ENCODE measurements around the gene OR5K4. TPM values are rescaled to one million over a fixed set of nuclear protein-coding genes. Genes with fewer than 3 reads are reported as not detected.

The OR5K4 gene
- total and polyA plus RNA-seq, 2 donors (not counting 1 experiment from before 2014, with no cell fraction given): not detected

DNA sequence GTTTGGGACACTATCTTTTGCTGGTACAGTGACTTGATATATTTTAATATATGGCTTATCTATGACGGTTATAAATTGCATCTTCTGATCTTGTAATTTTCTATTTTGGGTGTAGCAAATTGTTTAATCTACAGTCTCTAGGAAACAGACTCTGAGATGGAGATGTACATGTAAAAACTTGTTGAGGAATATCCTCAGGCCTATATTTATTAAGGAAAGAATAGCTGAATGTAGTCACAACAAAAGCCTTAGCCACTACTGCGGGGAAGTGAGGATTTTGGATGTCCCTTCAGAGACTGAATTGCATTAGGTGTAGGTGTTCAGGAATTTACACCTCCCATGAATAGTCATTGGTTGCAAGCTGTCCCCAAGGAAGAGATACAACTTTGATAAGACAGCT, 23.0 kb downstream of the OR5K4 start:
- H3K27me3 ChIP-seq (replicated peaks in 1 of 4; ENCODE audit: control extremely low read depth in 1 of 4, control insufficient read depth in 3 of 4, insufficient read depth in 4 of 4, low read length in 3 of 4): no peaks in the 10 kb centered on the region
- no CpG with 5 or more reads among the region's 2 CpGs for WGBS (ENCODE audit: insufficient coverage)
- no peak overlapping the region for H2AFZ ChIP-seq (ENCODE audit: insufficient read depth, low read depth, low read length, poor library complexity, severe bottlenecking)
- H3K27ac Mint-ChIP-seq: no peak overlapping the region
- H3K4me2 ChIP-seq (replicated peaks; ENCODE audit: low read depth, low read length, poor library complexity, severe bottlenecking): no peak overlapping the region
- ATAC-seq (ENCODE audit: low read depth) (no peak), DNase-seq (no peak)
- no peaks in the 10 kb centered on the region for H4K20me1 ChIP-seq (ENCODE audit: control insufficient read depth, insufficient read depth, low read length, poor library complexity, severe bottlenecking)
- intact Hi-C loops (cut with micrococcal nuclease): no loop called here
- H3K9me3 Mint-ChIP-seq (ENCODE audit: insufficient read depth): no peaks in the 10 kb centered on the region
- H3K27me3 Mint-ChIP-seq: peaks cover 3% of the 10 kb centered on the region
- no peaks in the 10 kb centered on the region for H3K79me2 ChIP-seq (ENCODE audit: control insufficient read depth, insufficient read depth, low read length)
- no peaks in the 10 kb centered on the region for H3K9me3 ChIP-seq (ENCODE audit: control extremely low read depth in 1 of 3, control insufficient read depth in 2 of 3, insufficient read depth in 1 of 3, low read length in 2 of 3)
- POLR2A ChIA-PET: no interaction called here
- CTCF ChIA-PET: no interaction called here
- H3K4me1 ChIP-seq (ENCODE audit: control insufficient read depth in 2 of 2, insufficient read depth in 2 of 2, low read length in 2 of 2): no peaks in the 10 kb centered on the region
- no peak overlapping the region for H3K4me3 Mint-ChIP-seq
- no peak overlapping the region for H3K4me3 ChIP-seq (ENCODE audit: control extremely low read depth in 1 of 5, extremely low read depth in 1 of 5, insufficient read depth in 1 of 5, low read depth in 2 of 5, low read length in 4 of 5)
- no peak overlapping the region for H3K27ac ChIP-seq (ENCODE audit: low read length in 2 of 2)
- H3K36me3 ChIP-seq (replicated peaks in 1 of 2; ENCODE audit: control extremely low read depth in 1 of 2, control insufficient read depth in 1 of 2, extremely low read depth in 1 of 2, insufficient read depth in 2 of 2, low read length in 1 of 2): no peaks in the 10 kb centered on the region
- no peak overlapping the region for H3K9ac ChIP-seq (ENCODE audit: low read length)
- H3K4me1 Mint-ChIP-seq: no peaks in the 10 kb centered on the region
- no peak for TF ChIP-seq EZH2 (IDR thresholded peaks at IDR 0.05; ENCODE audit: borderline replicate concordance, insufficient read depth, low read depth, low read length, poor library complexity, severe bottlenecking)
- TF ChIP-seq, protein P1, sequence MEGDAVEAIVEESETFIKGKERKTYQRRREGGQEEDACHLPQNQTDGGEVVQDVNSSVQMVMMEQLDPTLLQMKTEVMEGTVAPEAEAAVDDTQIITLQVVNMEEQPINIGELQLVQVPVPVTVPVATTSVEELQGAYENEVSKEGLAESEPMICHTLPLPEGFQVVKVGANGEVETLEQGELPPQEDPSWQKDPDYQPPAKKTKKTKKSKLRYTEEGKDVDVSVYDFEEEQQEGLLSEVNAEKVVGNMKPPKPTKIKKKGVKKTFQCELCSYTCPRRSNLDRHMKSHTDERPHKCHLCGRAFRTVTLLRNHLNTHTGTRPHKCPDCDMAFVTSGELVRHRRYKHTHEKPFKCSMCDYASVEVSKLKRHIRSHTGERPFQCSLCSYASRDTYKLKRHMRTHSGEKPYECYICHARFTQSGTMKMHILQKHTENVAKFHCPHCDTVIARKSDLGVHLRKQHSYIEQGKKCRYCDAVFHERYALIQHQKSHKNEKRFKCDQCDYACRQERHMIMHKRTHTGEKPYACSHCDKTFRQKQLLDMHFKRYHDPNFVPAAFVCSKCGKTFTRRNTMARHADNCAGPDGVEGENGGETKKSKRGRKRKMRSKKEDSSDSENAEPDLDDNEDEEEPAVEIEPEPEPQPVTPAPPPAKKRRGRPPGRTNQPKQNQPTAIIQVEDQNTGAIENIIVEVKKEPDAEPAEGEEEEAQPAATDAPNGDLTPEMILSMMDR (IDR thresholded peaks at IDR 0.05): no peak

DNA sequence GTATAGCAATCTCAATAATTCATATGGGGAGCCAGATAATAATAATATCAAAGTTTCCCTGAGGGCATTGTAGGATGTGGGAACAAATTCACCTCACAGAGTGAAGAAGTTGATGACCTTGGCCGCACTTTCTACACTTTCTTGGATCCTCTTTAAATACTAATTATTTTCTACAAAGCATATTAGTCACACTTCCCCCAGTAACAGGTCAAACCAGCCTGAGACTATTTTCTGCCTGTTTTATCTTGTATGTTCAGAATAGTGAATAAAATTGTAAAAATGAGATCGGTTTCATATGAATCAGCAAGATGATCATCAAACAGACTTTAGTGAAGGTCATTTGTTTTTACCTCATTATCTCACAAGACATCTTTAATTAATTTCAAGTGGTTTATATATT, 34.5 kb downstream of the OR5K4 start:
- ATAC-seq (ENCODE audit: low read depth): no peak
- TF ChIP-seq, protein P1 (IDR thresholded peaks at IDR 0.05): no peak
- no peak for TF ChIP-seq EZH2 (IDR thresholded peaks at IDR 0.05; ENCODE audit: borderline replicate concordance, insufficient read depth, low read depth, low read length, poor library complexity, severe bottlenecking)
- intact Hi-C loops (cut with micrococcal nuclease): no loop called here
- Histone ChIP-seq H3K79me2 (ENCODE audit: control insufficient read depth, insufficient read depth, low read length) (no peaks in the 10 kb centered on the region), H3K27ac (ENCODE audit: low read length in 2 of 2) (no peak overlapping the region), H4K20me1 (ENCODE audit: control insufficient read depth, insufficient read depth, low read length, poor library complexity, severe bottlenecking) (no peaks in the 10 kb centered on the region), H3K27me3 (replicated peaks in 1 of 4; ENCODE audit: control extremely low read depth in 1 of 4, control insufficient read depth in 3 of 4, insufficient read depth in 4 of 4, low read length in 3 of 4) (no peaks in the 10 kb centered on the region), H3K9ac (ENCODE audit: low read length) (no peak overlapping the region), H3K4me1 (ENCODE audit: control insufficient read depth in 2 of 2, insufficient read depth in 2 of 2, low read length in 2 of 2) (no peaks in the 10 kb centered on the region), H3K36me3 (replicated peaks in 1 of 2; ENCODE audit: control extremely low read depth in 1 of 2, control insufficient read depth in 1 of 2, extremely low read depth in 1 of 2, insufficient read depth in 2 of 2, low read length in 1 of 2) (no peaks in the 10 kb centered on the region), H3K4me2 (replicated peaks; ENCODE audit: low read depth, low read length, poor library complexity, severe bottlenecking) (no peak overlapping the region), H2AFZ (ENCODE audit: insufficient read depth, low read depth, low read length, poor library complexity, severe bottlenecking) (no peak overlapping the region), H3K9me3 (ENCODE audit: control extremely low read depth in 1 of 3, control insufficient read depth in 2 of 3, insufficient read depth in 1 of 3, low read length in 2 of 3) (no peaks in the 10 kb centered on the region), H3K4me3 (ENCODE audit: control extremely low read depth in 1 of 5, extremely low read depth in 1 of 5, insufficient read depth in 1 of 5, low read depth in 2 of 5, low read length in 4 of 5) (no peak overlapping the region)
- Mint-ChIP-seq H3K27ac (no peak overlapping the region), H3K27me3 (peaks cover 14% of the 10 kb centered on the region), H3K9me3 (ENCODE audit: insufficient read depth) (no peaks in the 10 kb centered on the region), H3K4me3 (no peak overlapping the region), H3K4me1 (no peaks in the 10 kb centered on the region)
- no CpG with 5 or more reads among the region's 2 CpGs for WGBS (ENCODE audit: insufficient coverage)
- DNase-seq: no peak
- CTCF ChIA-PET: no interaction called here
- POLR2A ChIA-PET: no interaction called here
